Activated naive CD8-positive, alpha-beta T cell treated with anti-CD3 and anti-CD28 coated beads for 36 hours (primary cell): ENCODE data around the gene SKIC8. TPM values are rescaled to one million over a fixed set of nuclear protein-coding genes. Genes with fewer than 3 reads are reported as not detected.

Experiments
- DNase-seq: peaks from one replicate; pipeline ENCODE4 v3.0.0; 2021
- H3K27ac Mint-ChIP-seq: one replicate; pipeline ENCODE4 v1.8.0; 2022; ENCODE audit warnings: mild to moderate bottlenecking, moderate library complexity, mixed read lengths
- H3K27me3 Mint-ChIP-seq: one replicate; pipeline ENCODE4 v1.8.0; 2022; ENCODE audit warnings: mild to moderate bottlenecking, mixed read lengths
- H3K36me3 Mint-ChIP-seq: one replicate; pipeline ENCODE4 v1.8.0; 2021; ENCODE audit warnings: mild to moderate bottlenecking, mixed read lengths
- H3K4me1 Mint-ChIP-seq: one replicate; pipeline ENCODE4 v1.8.0; 2021; ENCODE audit warnings: mixed read lengths
- H3K4me3 Mint-ChIP-seq: one replicate; pipeline ENCODE4 v1.8.0; 2022; ENCODE audit warnings: mild to moderate bottlenecking, moderate library complexity, mixed read lengths
- H3K9me3 Mint-ChIP-seq: one replicate; pipeline ENCODE4 v1.8.0; 2022; ENCODE audit warnings: mixed read lengths
- total RNA-seq, 2 experiments: library from RNA; stranded (reverse); gene quantifications; one replicate each; pipeline ENCODE4 v1.2.3, GENCODE V29; 2021

The SKIC8 gene
- total RNA-seq, 2 experiments from 2014 or later: 71.9 to 73.8 TPM

GRCh38 chr15:78313383-78313782, 14.0 kb upstream of the SKIC8 start:
- no peaks in the 10 kb centered on the region for H3K36me3 Mint-ChIP-seq
- no peaks in the 10 kb centered on the region for H3K4me1 Mint-ChIP-seq
- no peaks in the 10 kb centered on the region for H3K9me3 Mint-ChIP-seq
- H3K27ac Mint-ChIP-seq: no peak overlapping the region
- no peak for DNase-seq
- H3K27me3 Mint-ChIP-seq: peaks cover 8% of the 10 kb centered on the region
- H3K4me3 Mint-ChIP-seq: no peak overlapping the region

- H3K27me3 Mint-ChIP-seq: peaks cover 11% of the 10 kb centered on the region
- H3K9me3 Mint-ChIP-seq: no peaks in the 10 kb centered on the region
- no peak overlapping the region for H3K27ac Mint-ChIP-seq
- H3K4me1 Mint-ChIP-seq: no peaks in the 10 kb centered on the region
- H3K4me3 Mint-ChIP-seq: no peak overlapping the region
- DNase-seq: no peak
- no peaks in the 10 kb centered on the region for H3K36me3 Mint-ChIP-seq
These were observed 13.5 kb upstream of the SKIC8 start for GRCh38 chr15:78312957-78313356.

GRCh38 chr15:78312536-78312935, 13.1 kb upstream of the SKIC8 start:
- Mint-ChIP-seq H3K4me1 (no peaks in the 10 kb centered on the region), H3K36me3 (no peaks in the 10 kb centered on the region), H3K9me3 (no peaks in the 10 kb centered on the region), H3K27ac (no peak overlapping the region), H3K27me3 (peaks cover 12% of the 10 kb centered on the region), H3K4me3 (no peak overlapping the region)
- no peak for DNase-seq

- no peaks in the 10 kb centered on the region for H3K4me1 Mint-ChIP-seq
- DNase-seq: no peak
- no peak overlapping the region for H3K27ac Mint-ChIP-seq
- no peaks in the 10 kb centered on the region for H3K9me3 Mint-ChIP-seq
- H3K36me3 Mint-ChIP-seq: no peaks in the 10 kb centered on the region
- peaks cover 10% of the 10 kb centered on the region for H3K27me3 Mint-ChIP-seq
- H3K4me3 Mint-ChIP-seq: no peak overlapping the region
These were observed 11.9 kb upstream of the SKIC8 start for GRCh38 chr15:78311292-78311691.

- Mint-ChIP-seq H3K9me3 (no peaks in the 10 kb centered on the region), H3K36me3 (no peaks in the 10 kb centered on the region), H3K27me3 (peaks cover 10% of the 10 kb centered on the region), H3K27ac (no peak overlapping the region), H3K4me1 (no peaks in the 10 kb centered on the region), H3K4me3 (no peak overlapping the region)
- peak; percentile 70 for DNase-seq
These were observed 9.1 kb upstream of the SKIC8 start for GRCh38 chr15:78308422-78309032.

GRCh38 chr15:78307976-78308375, 8.6 kb upstream of the SKIC8 start:
- Mint-ChIP-seq H3K27ac (no peak overlapping the region), H3K36me3 (no peaks in the 10 kb centered on the region), H3K4me1 (no peaks in the 10 kb centered on the region), H3K9me3 (no peaks in the 10 kb centered on the region), H3K27me3 (peaks cover 10% of the 10 kb centered on the region), H3K4me3 (no peak overlapping the region)
- no peak for DNase-seq

- Mint-ChIP-seq H3K4me1 (peaks cover 8% of the 10 kb centered on the region), H3K9me3 (no peaks in the 10 kb centered on the region), H3K36me3 (no peaks in the 10 kb centered on the region), H3K27ac (no peak overlapping the region), H3K4me3 (no peak overlapping the region), H3K27me3 (peaks cover 10% of the 10 kb centered on the region)
- no peak for DNase-seq
These were observed 6.9 kb upstream of the SKIC8 start for GRCh38 chr15:78306176-78306774.

- Mint-ChIP-seq H3K9me3 (no peaks in the 10 kb centered on the region), H3K4me1 (peaks cover 9% of the 10 kb centered on the region), H3K27me3 (peaks cover 10% of the 10 kb centered on the region), H3K4me3 (no peak overlapping the region), H3K27ac (no peak overlapping the region), H3K36me3 (no peaks in the 10 kb centered on the region)
- no peak for DNase-seq
These were observed 5.0 kb upstream of the SKIC8 start for GRCh38 chr15:78304216-78305066.

- no peak for DNase-seq
- Mint-ChIP-seq H3K9me3 (no peaks in the 10 kb centered on the region), H3K4me1 (peaks cover 14% of the 10 kb centered on the region), H3K27ac (peak overlapping the region; percentile 45), H3K27me3 (no peaks in the 10 kb centered on the region), H3K36me3 (peaks cover 7% of the 10 kb centered on the region), H3K4me3 (no peak overlapping the region)
These were observed 3.3 kb upstream of the SKIC8 start for GRCh38 chr15:78302579-78303312.

- DNase-seq: no peak
- Mint-ChIP-seq H3K4me3 (no peak overlapping the region), H3K27ac (no peak overlapping the region), H3K36me3 (peaks cover 7% of the 10 kb centered on the region), H3K9me3 (no peaks in the 10 kb centered on the region), H3K4me1 (peaks cover 20% of the 10 kb centered on the region), H3K27me3 (no peaks in the 10 kb centered on the region)
These were observed 2.4 kb upstream of the SKIC8 start for GRCh38 chr15:78301828-78302227.

GRCh38 chr15:78301326-78301725, 1.9 kb upstream of the SKIC8 start:
- Mint-ChIP-seq H3K4me1 (peaks cover 20% of the 10 kb centered on the region), H3K4me3 (no peak overlapping the region), H3K36me3 (peaks cover 7% of the 10 kb centered on the region), H3K27me3 (no peaks in the 10 kb centered on the region), H3K9me3 (no peaks in the 10 kb centered on the region), H3K27ac (no peak overlapping the region)
- no peak for DNase-seq

GRCh38 chr15:78292219-78292618, 7.2 kb downstream of the SKIC8 start:
- Mint-ChIP-seq H3K9me3 (no peaks in the 10 kb centered on the region), H3K4me1 (peaks cover 12% of the 10 kb centered on the region), H3K4me3 (no peak overlapping the region), H3K36me3 (peaks cover 18% of the 10 kb centered on the region), H3K27ac (no peak overlapping the region), H3K27me3 (no peaks in the 10 kb centered on the region)
- DNase-seq: no peak

GRCh38 chr15:78291698-78292097, 7.7 kb downstream of the SKIC8 start:
- no peaks in the 10 kb centered on the region for H3K9me3 Mint-ChIP-seq
- H3K27ac Mint-ChIP-seq: no peak overlapping the region
- DNase-seq: no peak
- peaks cover 19% of the 10 kb centered on the region for H3K36me3 Mint-ChIP-seq
- H3K27me3 Mint-ChIP-seq: no peaks in the 10 kb centered on the region
- no peak overlapping the region for H3K4me3 Mint-ChIP-seq
- H3K4me1 Mint-ChIP-seq: peaks cover 8% of the 10 kb centered on the region

- no peaks in the 10 kb centered on the region for H3K27me3 Mint-ChIP-seq
- H3K4me1 Mint-ChIP-seq: peaks cover 8% of the 10 kb centered on the region
- no peaks in the 10 kb centered on the region for H3K9me3 Mint-ChIP-seq
- H3K36me3 Mint-ChIP-seq: peaks cover 21% of the 10 kb centered on the region
- H3K27ac Mint-ChIP-seq: no peak overlapping the region
- DNase-seq: no peak
- no peak overlapping the region for H3K4me3 Mint-ChIP-seq
These were observed 8.4 kb downstream of the SKIC8 start for GRCh38 chr15:78291052-78291451.

- Mint-ChIP-seq H3K36me3 (peaks cover 20% of the 10 kb centered on the region), H3K27ac (no peak overlapping the region)
These were observed 9.2 kb downstream of the SKIC8 start for GRCh38 chr15:78290222-78290621.

More at GRCh38 chr15:78290222-78290621, 9.2 kb downstream of the SKIC8 start:
- peaks cover 4% of the 10 kb centered on the region for H3K4me1 Mint-ChIP-seq
- DNase-seq: no peak
- H3K9me3 Mint-ChIP-seq: no peaks in the 10 kb centered on the region
- no peak overlapping the region for H3K4me3 Mint-ChIP-seq
- no peaks in the 10 kb centered on the region for H3K27me3 Mint-ChIP-seq
